GM18505 (cell line): ENCODE data around the gene LRRC72.
"Not testable (repeated sequence)": the region's sequence is repeated elsewhere in the genome, so short reads cannot be mapped to it uniquely, and the experiment has no call there.

Source experiments
- ATAC-seq: cut with Tn5 transposase; IDR thresholded peaks from one replicate; pipeline ENCODE4 v1.9.1; 2021; ENCODE audit not compliant: unreplicated experiment
- POLR2A ChIP-seq: IDR thresholded peaks from 4 replicates; pipeline ENCODE4 v1.6.1; 2011; ENCODE audit warnings: borderline replicate concordance; ENCODE audit not compliant: insufficient read depth, insufficient read length; ENCODE audit errors: extremely low read depth

The LRRC72 gene

DNA sequence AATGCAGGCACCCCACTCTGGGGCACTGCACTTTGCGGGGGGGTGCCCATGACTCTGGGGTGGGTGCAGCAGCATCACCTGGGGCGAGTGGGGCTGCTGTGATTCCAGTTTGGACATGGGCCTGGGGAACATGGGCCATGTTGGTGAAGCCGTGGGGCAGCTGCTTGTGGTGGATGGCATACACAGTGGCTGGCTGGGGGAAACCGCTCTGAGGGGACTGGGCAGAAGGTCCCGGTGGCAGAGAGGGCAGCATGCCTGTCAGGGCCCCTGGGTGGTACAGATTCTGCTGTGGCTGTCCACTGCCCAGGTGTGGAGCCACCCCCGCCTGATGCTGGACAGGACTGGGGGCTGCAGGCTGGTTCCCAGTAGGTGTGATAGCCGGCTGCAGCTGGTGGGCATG is 57.2 kb downstream of the LRRC72 start:
- no peak for TF ChIP-seq POLR2A
- no peak for ATAC-seq

DNA sequence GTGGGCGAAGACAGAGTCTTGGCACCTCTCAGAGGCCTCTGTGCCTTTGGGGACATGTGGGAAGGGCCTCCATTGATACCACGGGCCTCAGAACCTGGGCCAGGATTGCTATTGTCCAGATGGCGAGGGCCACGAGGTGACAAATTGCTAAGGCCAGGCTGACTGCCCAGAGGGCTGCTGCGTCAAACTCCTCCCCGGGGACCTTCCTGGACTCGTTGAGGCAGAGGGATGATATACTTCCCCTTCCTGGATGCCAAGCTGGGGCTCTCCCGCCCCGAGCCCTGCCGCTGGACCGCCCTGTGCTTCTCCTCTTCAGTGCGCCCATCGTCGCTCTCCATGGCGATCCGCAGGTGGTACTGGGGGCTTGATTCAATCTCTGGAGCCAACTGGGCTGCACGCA is 58.9 kb downstream of the LRRC72 start:
- ATAC-seq: no peak
- no peak for TF ChIP-seq POLR2A

DNA sequence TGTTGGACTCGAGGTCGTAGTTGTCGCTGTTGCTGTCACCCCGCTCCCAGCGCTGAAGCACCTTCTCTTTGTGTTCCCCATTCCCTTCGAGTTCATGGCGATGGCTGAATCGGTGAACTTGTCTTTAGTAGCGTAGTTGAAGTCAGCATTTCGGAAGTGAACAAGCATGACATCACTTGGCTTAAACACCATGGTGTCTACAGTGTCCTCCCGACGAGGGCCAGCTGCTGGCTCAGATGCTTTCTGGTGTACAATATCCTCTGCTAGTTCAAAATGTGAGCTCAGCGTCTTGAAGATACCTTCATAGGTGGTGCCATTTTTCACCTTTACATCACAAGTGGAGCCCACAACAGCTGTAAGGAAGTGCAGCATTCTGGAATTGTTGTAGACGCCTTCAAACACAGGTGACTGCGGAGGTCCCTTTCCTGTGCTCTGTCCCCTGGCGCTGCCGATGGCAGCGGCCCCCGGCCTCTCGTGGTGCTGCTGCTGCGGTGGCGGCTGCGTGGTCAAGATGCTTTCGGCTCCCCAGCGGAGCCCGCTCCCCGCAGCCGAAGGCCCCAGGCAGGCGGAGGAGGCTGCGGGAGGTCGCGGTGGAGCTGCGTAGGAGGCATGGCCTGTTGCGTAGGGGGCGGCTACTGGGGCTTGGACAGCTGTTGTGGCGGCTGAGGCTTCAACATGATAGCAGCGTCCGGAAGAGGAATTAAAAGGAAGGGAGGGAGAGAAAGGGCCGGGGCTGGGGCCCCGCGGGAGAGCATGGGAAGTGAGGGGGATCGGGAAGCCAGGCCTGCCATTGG is 59.7 kb downstream of the LRRC72 start:
- ATAC-seq: no peak

DNA sequence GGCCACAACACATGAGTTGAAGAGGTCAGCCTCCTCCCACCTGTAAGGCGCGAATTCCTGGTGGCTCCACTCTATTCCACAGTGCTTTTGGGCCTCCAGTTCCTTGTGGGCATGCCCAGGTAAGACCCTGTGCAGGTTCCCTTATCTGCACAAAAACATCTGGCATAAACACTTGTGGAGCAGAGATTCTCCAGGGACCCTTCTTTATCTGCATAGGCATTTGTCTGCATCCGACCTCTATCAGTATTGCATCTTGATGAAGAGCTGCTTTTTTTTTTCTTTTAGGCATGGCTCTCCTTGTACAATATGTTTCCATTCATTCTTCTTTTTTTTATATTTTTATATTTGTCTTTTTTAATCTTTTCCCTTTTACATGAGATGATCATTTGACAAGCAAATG is 60.5 kb downstream of the LRRC72 start:
- ATAC-seq: no peak
- no peak for TF ChIP-seq POLR2A

More for the DNA sequence above, 59.7 kb downstream of the LRRC72 start:
- no peak for TF ChIP-seq POLR2A

DNA sequence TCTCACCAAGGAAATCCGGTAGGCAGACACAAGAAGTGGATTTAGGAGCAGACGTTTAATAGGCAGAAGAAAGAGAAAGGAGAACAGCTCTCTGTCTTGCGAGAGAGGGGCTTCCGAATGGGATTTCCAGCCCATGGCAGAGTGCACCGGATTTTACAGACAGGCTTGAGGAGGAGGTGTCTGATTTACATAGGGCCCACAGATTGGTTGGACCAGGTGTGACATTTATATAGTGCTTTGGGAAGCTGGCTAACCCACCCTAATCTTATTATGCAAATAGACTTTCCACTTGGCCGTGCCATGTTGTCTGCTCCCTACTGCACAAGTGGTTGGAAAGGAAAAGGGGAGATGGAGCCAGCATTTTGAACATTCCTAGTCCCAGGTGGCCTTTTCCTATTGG is 61.2 kb downstream of the LRRC72 start:
- ATAC-seq: no peak
- no peak for TF ChIP-seq POLR2A

DNA sequence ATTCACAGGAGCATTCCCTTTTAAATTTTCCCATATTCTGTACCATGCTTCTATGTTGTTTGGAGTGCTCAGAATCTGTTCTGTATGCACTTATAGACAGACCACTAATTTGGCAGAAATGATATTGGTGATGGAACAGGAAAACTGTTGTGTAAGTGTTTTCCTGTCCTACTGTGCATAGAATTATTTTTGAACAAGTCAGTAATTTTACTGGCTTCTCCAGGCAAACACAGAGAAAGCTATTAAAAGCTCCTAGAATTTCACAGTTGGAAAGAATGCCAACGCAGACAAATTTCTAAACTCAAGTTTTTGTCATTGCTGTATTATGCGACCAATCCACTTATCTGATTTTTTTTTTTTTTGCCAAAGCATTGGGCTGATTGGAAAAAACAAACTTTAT is 63.3 kb downstream of the LRRC72 start:
- ATAC-seq: no peak
- no peak for TF ChIP-seq POLR2A

DNA sequence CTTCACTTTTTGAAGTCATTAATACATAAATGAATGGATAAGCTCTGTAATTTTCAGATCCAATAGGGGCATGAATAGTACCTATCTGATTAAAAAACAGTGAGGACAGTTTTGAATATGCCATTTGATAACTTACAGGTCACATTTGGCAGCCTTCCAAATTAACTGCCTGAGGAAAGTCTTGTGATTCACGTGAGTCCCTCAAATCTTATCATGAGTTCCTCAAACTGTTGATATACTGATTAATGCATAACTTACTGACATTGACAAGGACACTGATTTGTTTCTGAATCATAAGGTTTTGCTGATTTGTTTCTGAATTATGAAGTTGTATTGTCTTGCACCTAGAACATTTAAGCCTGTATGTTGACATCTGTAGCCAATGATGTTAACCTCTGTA is 63.8 kb downstream of the LRRC72 start:
- no peak for TF ChIP-seq POLR2A
- ATAC-seq: no peak

DNA sequence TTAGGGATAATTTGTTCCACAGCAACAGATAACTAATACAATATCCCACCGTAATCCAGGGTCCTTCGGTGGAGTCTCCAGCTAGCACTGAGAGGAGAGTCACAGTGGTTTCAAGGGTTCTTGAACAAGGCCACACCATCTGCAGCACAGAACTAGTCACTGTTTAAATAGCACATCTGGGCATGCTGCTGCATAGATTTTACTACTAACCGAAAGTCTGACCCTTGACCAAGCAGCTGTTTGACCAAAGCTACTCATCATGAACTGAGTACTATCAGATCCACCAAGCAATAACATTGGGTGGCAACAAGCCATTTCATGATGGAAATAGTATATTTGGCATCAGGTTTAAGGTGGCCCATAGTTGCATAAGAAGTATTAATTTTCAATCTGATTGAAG is 65.8 kb downstream of the LRRC72 start:
- no peak for TF ChIP-seq POLR2A
- ATAC-seq: no peak

DNA sequence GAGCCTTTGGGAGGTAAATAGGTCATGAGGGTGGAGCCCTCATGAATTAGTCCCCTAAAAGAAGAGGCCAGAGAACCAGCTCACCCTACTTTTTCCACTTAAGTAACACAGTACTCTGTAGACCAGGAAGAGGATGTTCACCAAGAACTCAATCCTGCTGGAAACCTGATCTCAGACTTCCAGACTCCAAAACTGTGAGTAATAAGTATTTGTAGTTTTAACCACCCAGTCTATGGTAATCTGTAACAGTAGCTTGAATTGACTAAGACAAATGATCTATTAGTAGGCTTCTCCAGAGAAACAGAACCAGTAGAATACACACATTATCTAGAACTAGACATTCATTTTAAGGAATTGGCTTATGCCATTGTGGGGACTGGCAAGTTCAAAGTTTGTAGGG is 67.4 kb downstream of the LRRC72 start:
- ATAC-seq: no peak

DNA sequence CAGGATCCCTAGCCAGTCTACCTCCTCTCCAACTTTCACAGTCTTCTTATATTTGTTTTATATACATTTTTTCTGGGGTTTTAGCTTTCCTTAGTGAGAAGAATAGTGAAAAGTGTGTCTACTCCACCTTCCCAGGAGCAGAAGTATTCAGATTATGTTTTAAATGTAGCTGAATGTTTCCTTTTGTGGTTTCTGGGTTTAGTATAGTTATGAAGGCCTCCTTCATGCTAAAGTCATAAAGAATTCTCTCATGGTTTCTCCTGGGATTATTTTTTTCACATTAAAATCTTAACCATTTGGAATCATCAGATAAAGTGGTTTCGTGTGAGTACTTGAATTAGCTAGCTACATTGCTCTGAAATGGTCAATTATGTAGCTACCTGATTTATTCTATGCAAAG is 68.1 kb downstream of the LRRC72 start:
- ATAC-seq: no peak
- TF ChIP-seq POLR2A: no peak

More for the DNA sequence above, 67.4 kb downstream of the LRRC72 start:
- no peak for TF ChIP-seq POLR2A

DNA sequence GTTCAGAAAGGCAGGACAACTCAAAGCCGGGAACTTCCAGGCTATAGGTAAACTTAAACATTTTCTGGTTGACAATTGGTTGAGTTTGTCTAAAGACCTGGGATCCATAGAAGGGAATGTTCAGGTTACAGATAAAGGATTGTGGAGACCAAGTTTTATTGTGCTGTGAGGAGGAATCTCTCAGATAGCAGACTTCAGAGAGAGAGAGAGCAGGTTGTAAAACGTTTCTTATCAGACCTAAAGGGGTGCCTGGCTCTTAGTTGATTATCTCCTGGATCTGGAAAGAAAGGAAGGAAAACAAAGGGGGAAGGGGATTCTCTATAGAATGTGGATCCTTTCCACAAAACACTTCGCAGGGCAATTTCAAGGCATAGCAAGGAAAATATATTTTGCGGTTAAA is 69.0 kb downstream of the LRRC72 start:
- not testable (repeated sequence) for ATAC-seq

DNA sequence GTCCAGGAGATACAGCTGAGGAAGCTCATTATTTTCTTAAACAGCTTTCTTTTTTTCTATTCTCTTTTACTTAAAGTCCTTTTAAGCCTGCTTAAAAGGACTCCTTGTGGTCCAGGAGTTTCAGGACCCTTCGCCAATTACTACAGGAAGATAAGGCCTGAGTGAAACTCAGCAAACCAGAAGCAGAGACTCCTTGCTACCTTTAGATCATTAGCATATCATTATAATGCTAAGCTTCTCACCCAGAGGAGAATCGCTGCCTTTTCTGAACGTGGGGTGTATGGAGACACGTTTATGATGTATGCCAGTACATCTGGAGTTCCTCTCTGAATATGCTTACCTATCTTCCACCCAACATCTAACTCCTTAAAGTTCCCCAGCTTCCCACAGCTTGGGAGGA is 71.4 kb downstream of the LRRC72 start:
- no peak for ATAC-seq
- TF ChIP-seq POLR2A: no peak

DNA sequence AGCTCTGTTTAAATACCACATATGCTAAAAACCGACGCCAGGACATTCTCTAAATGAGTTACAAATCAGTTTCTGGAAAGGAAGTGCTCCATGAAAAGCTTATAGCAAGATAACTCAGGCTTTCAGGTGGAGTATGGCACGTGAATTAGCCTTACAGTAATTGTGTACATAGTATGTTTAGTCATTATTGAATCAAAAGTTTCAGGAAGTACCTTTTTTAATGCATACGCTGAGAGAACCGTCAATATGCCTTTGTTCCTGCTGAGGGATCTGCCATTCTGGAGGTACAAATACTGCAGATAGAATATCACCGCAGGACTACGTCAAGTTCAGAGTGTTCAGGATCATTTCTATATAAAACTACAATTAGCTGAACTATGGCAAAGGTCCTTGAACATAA is 73.2 kb downstream of the LRRC72 start:
- no peak for ATAC-seq

DNA sequence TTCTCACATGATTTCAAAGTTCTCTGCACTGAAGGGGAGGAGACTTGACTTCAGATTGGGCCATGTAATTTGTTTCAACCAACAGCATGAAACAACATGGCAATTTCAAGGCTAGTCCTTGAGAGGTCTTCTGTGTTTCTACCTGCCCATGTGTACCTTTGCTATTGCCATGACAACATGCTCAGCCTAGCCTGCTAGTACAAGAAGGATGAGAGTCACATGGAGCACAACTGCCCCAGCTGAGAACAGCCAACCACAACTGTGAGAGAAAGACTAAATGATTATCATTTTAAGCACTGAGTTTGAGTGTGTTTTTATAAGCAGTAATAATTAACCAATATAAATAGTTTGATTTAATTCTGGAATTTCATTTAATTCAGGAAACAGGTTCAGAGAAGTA is 77.0 kb downstream of the LRRC72 start:
- TF ChIP-seq POLR2A: no peak
- ATAC-seq: no peak

More for the DNA sequence above, 73.2 kb downstream of the LRRC72 start:
- no peak for TF ChIP-seq POLR2A

DNA sequence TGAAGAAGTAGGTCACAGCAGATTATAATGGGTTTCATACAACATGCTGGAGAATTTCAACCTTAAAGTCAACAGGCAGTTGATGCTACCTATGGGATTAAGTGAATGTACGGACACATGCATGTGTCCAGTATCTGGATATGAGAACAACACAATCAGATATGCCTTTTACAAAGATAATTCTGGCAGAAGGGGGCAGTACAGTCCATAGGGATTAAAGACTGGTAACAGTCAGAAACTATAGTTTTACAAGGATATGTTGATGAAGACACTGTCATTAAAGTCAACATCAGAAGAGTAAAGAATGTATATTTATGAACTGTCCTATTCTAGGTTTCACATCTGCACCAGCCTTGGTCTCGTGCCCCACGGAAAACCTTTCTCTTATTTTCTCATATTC is 77.4 kb downstream of the LRRC72 start:
- ATAC-seq: no peak
- TF ChIP-seq POLR2A: no peak
